H1 (cell line): ENCODE measurements around the gene CAPN7.

ENCODE experiments used
- EGR1 ChIP-seq: IDR thresholded peaks from 2 replicates; pipeline ENCODE4 v1.6.1; 2011; ENCODE audit warnings: low read depth, low read length, borderline replicate concordance
- SIX5 ChIP-seq: IDR thresholded peaks from 2 replicates; pipeline ENCODE4 v1.6.1; 2011; ENCODE audit warnings: mild to moderate bottlenecking, low read depth, low read length
- YY1 ChIP-seq: IDR thresholded peaks from 2 replicates; pipeline ENCODE4 v1.6.1; 2011; ENCODE audit warnings: low read depth, mild to moderate bottlenecking, low read length

- TF ChIP-seq YY1 (no peak), EGR1 (no peak), SIX5 (no peak)
Measured at GRCh38 chr3:15263120-15263519, 57.1 kb downstream of the CAPN7 start.
